Neural progenitor cell (in vitro differentiated cells): ENCODE measurements around the gene ARRDC3. TPM values are rescaled to one million over a fixed set of nuclear protein-coding genes. Genes with fewer than 3 reads are reported as not detected.

ENCODE experiments used
- DNase-seq: peaks from one replicate; pipeline ENCODE4 v3.0.0-alpha.2; 2016; ENCODE audit warnings: low spot score
- H2AFZ ChIP-seq: fragments of 200-600 bp; sonication (generic); replicated peaks from 2 replicates; pipeline ENCODE4 v1.6.1; 2016; ENCODE audit warnings: antibody characterized with exemption
- H3F3A ChIP-seq: fragments of 200-600 bp; sonication (generic); 2 replicates; pipeline ENCODE4 v1.6.1; 2016; ENCODE audit warnings: antibody characterized with exemption, low read depth
- H3K27ac ChIP-seq: fragments of 200-600 bp; sonication (generic); 2 replicates; pipeline ENCODE4 v1.5.1; 2016; ENCODE audit warnings: mild to moderate bottlenecking
- H3K27me3 ChIP-seq: fragments of 200-600 bp; sonication (generic); 2 replicates; pipeline ENCODE4 v1.6.1; 2016; ENCODE audit warnings: mild to moderate bottlenecking, moderate library complexity
- H3K36me3 ChIP-seq: fragments of 200-600 bp; sonication (generic); 2 replicates; pipeline ENCODE4 v1.5.1; 2016
- H3K4me1 ChIP-seq: fragments of 200-600 bp; sonication (generic); 2 replicates; pipeline ENCODE4 v1.6.1; 2016; ENCODE audit warnings: mixed run types
- H3K4me2 ChIP-seq: fragments of 200-600 bp; sonication (generic); 2 replicates; pipeline ENCODE4 v1.6.1; 2016
- H3K4me3 ChIP-seq: fragments of 200-600 bp; sonication (generic); 2 replicates; pipeline ENCODE4 v1.5.1; 2016
- H3K79me2 ChIP-seq: fragments of 200-600 bp; sonication (generic); 2 replicates; pipeline ENCODE4 v1.6.1; 2016; ENCODE audit warnings: low read depth
- H3K9ac ChIP-seq: fragments of 200-600 bp; sonication (generic); 2 replicates; pipeline ENCODE4 v1.6.1; 2016
- H3K9me3 ChIP-seq: fragments of 200-600 bp; sonication (generic); 2 replicates; pipeline ENCODE4 v1.5.1; 2016; ENCODE audit warnings: low read depth
- H4K20me1 ChIP-seq: fragments of 200-600 bp; sonication (generic); 2 replicates; pipeline ENCODE4 v1.6.1; 2016; ENCODE audit warnings: low read depth
- H3K27ac Mint-ChIP-seq: 3 replicates; pipeline ENCODE4 v1.8.0; 2021; ENCODE audit warnings: mixed read lengths
- H3K27me3 Mint-ChIP-seq: 2 replicates; pipeline ENCODE4 v1.8.0; 2022; ENCODE audit warnings: low read depth, mild to moderate bottlenecking, inconsistent platforms, moderate library complexity, mixed read lengths; ENCODE audit not compliant: insufficient read depth
- H3K36me3 Mint-ChIP-seq: 3 replicates; pipeline ENCODE4 v1.8.0; 2021; ENCODE audit warnings: mixed read lengths
- H3K4me1 Mint-ChIP-seq: 3 replicates; pipeline ENCODE4 v1.8.0; 2021; ENCODE audit warnings: mixed read lengths
- H3K4me3 Mint-ChIP-seq: 3 replicates; pipeline ENCODE4 v1.8.0; 2021; ENCODE audit warnings: mild to moderate bottlenecking, moderate library complexity, mixed read lengths
- H3K9me3 Mint-ChIP-seq: 3 replicates; pipeline ENCODE4 v1.8.0; 2020; ENCODE audit warnings: mixed read lengths
- EZH2 ChIP-seq: fragments of 200-600 bp; sonication (generic); IDR thresholded peaks from 2 replicates; pipeline ENCODE4 v1.6.1; 2017; ENCODE audit warnings: antibody characterized with exemption, mild to moderate bottlenecking, moderate library complexity
- EZH2phosphoT487 ChIP-seq: fragments of 200-600 bp; sonication (generic); IDR thresholded peaks from 2 replicates; pipeline ENCODE4 v1.6.1; 2017; ENCODE audit warnings: antibody characterized with exemption
- total RNA-seq: library from RNA; depleted of rRNA; stranded (reverse); fragments of >200 nt; gene quantifications from 2 replicates; pipeline ENCODE4 v1.2.3, GENCODE V29; 2015; ENCODE audit warnings: low replicate concordance
- TF ChIP-seq, protein P1 (sequence below): fragments of 200-600 bp; sonication (generic); IDR thresholded peaks from 2 replicates; pipeline ENCODE4 v1.5.1; 2017; ENCODE audit warnings: antibody characterized with exemption, mild to moderate bottlenecking

The ARRDC3 gene
- total RNA-seq, 1 donor from 2014 or later: 126 TPM

DNA sequence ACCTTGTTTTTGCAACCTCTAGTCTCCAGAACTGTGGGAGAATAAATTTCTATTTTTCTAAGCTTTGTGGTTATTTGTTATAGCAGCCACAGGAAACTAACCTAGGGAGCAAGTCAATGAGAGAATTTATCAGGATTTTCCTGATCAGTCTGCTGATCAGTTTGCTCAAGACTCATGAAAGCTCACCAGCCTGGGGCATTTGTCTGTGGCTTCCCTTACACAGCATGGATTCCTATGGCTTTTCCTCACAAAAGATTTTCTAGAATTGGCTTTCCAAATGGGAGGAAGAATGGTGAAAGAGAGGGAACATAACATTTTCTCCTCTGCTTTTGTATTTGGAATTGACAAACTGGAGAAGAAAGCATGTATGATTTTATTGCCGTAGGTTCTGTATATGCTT lies 20.2 kb downstream of the ARRDC3 start:
- no peaks in the 10 kb centered on the region for H4K20me1 ChIP-seq
- Mint-ChIP-seq H3K27ac (no peak overlapping the region), H3K4me1 (peaks cover 4% of the 10 kb centered on the region), H3K4me3 (no peak overlapping the region), H3K36me3 (peaks cover 6% of the 10 kb centered on the region), H3K9me3 (no peaks in the 10 kb centered on the region), H3K27me3 (peaks cover 6% of the 10 kb centered on the region)
- no peaks in the 10 kb centered on the region for H3K79me2 ChIP-seq
- H3K4me3 ChIP-seq: no peak overlapping the region
- no peak overlapping the region for H3K9ac ChIP-seq
- no peaks in the 10 kb centered on the region for H3K9me3 ChIP-seq
- peaks cover 8% of the 10 kb centered on the region for H3K4me1 ChIP-seq
- DNase-seq: peak; percentile 31
- peak overlapping the region; percentile 30 for H2AFZ ChIP-seq
- TF ChIP-seq EZH2 (no peak), EZH2phosphoT487 (no peak)
- TF ChIP-seq, protein P1, sequence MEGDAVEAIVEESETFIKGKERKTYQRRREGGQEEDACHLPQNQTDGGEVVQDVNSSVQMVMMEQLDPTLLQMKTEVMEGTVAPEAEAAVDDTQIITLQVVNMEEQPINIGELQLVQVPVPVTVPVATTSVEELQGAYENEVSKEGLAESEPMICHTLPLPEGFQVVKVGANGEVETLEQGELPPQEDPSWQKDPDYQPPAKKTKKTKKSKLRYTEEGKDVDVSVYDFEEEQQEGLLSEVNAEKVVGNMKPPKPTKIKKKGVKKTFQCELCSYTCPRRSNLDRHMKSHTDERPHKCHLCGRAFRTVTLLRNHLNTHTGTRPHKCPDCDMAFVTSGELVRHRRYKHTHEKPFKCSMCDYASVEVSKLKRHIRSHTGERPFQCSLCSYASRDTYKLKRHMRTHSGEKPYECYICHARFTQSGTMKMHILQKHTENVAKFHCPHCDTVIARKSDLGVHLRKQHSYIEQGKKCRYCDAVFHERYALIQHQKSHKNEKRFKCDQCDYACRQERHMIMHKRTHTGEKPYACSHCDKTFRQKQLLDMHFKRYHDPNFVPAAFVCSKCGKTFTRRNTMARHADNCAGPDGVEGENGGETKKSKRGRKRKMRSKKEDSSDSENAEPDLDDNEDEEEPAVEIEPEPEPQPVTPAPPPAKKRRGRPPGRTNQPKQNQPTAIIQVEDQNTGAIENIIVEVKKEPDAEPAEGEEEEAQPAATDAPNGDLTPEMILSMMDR: no peak
- H3K27ac ChIP-seq: no peak overlapping the region
- H3K27me3 ChIP-seq: no peaks in the 10 kb centered on the region
- H3K36me3 ChIP-seq: no peaks in the 10 kb centered on the region
- peaks cover 8% of the 10 kb centered on the region for H3F3A ChIP-seq
- no peak overlapping the region for H3K4me2 ChIP-seq

DNA sequence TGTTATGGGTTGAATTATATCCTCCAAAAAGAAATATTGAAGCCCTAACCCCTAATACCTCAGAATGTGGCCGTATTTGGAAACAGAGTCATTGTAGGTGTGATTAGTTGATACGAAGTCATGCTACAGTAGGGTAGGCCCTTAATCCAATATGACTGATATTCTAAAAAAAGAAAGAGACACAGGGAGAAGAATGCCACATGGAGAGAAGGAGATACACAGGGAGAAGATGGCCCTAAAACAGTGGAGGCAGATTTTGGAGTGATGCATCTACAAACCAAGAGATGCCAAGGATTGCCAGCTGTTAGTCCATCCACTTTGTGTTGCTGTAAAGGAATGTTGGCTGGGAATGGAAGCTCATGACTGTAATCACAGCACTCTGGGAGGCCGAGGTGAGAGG lies 21.3 kb downstream of the ARRDC3 start:
- no peak overlapping the region for H3K27ac ChIP-seq
- H4K20me1 ChIP-seq: no peaks in the 10 kb centered on the region
- no peaks in the 10 kb centered on the region for H3K36me3 ChIP-seq
- Mint-ChIP-seq H3K27me3 (peaks cover 6% of the 10 kb centered on the region), H3K4me1 (peaks cover 10% of the 10 kb centered on the region), H3K27ac (no peak overlapping the region), H3K9me3 (no peaks in the 10 kb centered on the region), H3K36me3 (no peaks in the 10 kb centered on the region), H3K4me3 (no peak overlapping the region)
- no peak overlapping the region for H2AFZ ChIP-seq
- no peak overlapping the region for H3K4me2 ChIP-seq
- no peaks in the 10 kb centered on the region for H3K79me2 ChIP-seq
- H3K9ac ChIP-seq: no peak overlapping the region
- TF ChIP-seq EZH2: no peak
- no peak for TF ChIP-seq EZH2phosphoT487
- TF ChIP-seq, protein P1: no peak
- H3F3A ChIP-seq: no peaks in the 10 kb centered on the region
- DNase-seq: no peak
- no peaks in the 10 kb centered on the region for H3K9me3 ChIP-seq
- H3K27me3 ChIP-seq: no peaks in the 10 kb centered on the region
- H3K4me1 ChIP-seq: peaks cover 13% of the 10 kb centered on the region
- H3K4me3 ChIP-seq: no peak overlapping the region

DNA sequence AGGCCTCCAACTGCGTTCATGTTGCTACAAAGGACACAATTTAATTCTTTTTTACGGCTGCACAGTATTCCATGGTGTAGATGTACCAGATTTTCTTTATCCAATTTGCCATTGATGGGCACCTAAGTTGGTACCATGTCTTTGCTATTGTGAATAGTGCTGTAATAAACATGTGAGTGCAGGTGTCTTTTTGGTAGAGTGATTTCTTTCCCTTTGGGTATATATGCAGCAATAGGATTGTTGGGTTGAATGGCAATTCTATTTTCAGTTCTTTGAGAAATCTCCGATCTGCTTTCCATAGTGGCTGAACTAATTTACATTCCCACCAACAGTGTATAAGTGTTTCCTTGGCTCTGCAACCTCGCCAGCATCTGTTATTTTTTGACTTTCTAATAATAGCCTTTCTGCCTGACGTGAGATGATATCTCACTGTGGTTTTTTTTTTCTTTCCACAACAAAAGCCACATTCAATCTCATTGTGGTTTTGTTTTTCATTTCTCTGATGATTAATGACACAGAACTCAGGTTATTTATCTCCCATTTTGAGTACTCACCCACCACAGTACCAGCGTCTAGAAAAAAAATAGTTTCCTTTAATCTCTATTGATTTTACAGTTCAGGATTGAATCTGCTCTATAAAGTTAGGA lies 21.9 kb downstream of the ARRDC3 start:
- Mint-ChIP-seq H3K9me3 (no peaks in the 10 kb centered on the region), H3K36me3 (no peaks in the 10 kb centered on the region), H3K27me3 (peaks cover 6% of the 10 kb centered on the region), H3K27ac (no peak overlapping the region), H3K4me3 (no peak overlapping the region), H3K4me1 (peaks cover 10% of the 10 kb centered on the region)
- H3K4me3 ChIP-seq: no peak overlapping the region
- H4K20me1 ChIP-seq: no peaks in the 10 kb centered on the region
- H3K4me1 ChIP-seq: peaks cover 13% of the 10 kb centered on the region
- H3K9ac ChIP-seq: no peak overlapping the region
- H3K36me3 ChIP-seq: no peaks in the 10 kb centered on the region
- no peaks in the 10 kb centered on the region for H3F3A ChIP-seq
- H3K79me2 ChIP-seq: no peaks in the 10 kb centered on the region
- DNase-seq: no peak
- no peaks in the 10 kb centered on the region for H3K27me3 ChIP-seq
- H3K27ac ChIP-seq: no peak overlapping the region
- no peak overlapping the region for H2AFZ ChIP-seq
- no peaks in the 10 kb centered on the region for H3K9me3 ChIP-seq
- TF ChIP-seq EZH2phosphoT487 (no peak), EZH2 (no peak)
- TF ChIP-seq, protein P1: no peak
- H3K4me2 ChIP-seq: no peak overlapping the region
